HG02678 (cell line): ENCODE results near the gene ECM2.

Experiments used
- ATAC-seq: cut with Tn5 transposase; IDR thresholded peaks from one replicate; pipeline ENCODE4 v1.9.1; 2021; ENCODE audit warnings: mild to moderate bottlenecking, moderate library complexity; ENCODE audit not compliant: unreplicated experiment

ECM2 gene

DNA sequence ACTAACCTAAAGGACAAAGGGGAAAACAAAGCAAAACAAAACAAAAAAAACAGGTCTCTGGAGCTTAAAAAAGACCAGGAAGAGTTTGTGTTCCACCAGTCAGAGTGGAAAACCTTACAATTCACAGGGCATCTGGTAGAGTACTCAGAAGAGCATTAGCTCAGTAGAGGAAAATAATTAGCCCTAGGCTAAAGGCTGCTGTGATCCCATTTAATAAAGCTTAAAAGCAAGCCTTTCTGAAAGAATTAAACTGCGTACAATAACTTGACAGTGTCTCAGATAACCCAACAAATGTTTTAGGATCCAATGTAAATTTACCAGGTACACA is 7.3 kb downstream of the ECM2 start:
- no peak for ATAC-seq

GRCh38 chr9:92527832-92528521 is 7.8 kb downstream of the ECM2 start:
- no peak for ATAC-seq

DNA sequence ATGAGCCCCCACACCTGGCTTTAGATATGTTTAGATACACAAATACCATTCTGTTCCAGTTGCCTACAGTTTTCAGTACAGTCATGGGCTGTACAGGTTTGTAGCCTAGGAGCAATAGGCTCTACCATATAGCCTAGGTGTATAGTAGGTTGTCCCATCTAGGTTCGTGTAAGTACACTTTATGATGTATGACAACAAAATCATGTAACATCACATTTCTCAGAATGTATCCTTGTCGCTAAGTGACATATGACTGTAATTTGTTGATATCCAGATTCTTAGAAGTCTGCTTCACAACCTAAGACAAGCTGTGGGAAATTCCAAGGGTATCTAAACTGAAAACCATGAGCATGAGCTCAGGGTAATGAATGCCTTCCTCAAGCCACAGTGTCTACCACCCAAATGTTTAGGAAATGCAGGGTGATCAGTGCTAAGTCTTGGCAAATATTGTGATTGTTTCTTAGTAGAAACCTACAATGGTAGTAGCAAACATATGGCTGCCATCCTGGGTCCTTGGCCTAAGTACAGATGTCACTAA is 8.4 kb downstream of the ECM2 start:
- ATAC-seq = no peak

DNA sequence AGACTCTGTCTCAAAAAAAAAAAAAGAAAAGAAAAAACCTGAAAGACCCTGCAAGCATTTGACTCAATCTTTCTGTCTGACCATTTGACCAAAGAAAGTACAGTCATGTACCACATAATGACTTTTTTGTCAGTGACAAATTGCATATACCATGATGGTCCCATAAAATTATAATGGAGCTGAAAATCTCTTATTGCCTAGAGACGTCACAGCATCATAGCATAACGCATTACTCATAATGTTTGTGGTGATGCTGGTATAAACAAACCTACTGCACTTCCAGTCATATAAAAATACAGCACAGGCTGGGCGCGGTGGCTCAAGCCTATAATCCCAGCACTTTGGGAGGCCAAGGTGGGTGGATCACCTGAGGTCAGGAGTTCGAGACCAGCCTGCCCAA is 10.5 kb downstream of the ECM2 start:
- ATAC-seq = no peak

GRCh38 chr9:92524881-92525280 is 10.9 kb downstream of the ECM2 start:
- no peak for ATAC-seq

DNA sequence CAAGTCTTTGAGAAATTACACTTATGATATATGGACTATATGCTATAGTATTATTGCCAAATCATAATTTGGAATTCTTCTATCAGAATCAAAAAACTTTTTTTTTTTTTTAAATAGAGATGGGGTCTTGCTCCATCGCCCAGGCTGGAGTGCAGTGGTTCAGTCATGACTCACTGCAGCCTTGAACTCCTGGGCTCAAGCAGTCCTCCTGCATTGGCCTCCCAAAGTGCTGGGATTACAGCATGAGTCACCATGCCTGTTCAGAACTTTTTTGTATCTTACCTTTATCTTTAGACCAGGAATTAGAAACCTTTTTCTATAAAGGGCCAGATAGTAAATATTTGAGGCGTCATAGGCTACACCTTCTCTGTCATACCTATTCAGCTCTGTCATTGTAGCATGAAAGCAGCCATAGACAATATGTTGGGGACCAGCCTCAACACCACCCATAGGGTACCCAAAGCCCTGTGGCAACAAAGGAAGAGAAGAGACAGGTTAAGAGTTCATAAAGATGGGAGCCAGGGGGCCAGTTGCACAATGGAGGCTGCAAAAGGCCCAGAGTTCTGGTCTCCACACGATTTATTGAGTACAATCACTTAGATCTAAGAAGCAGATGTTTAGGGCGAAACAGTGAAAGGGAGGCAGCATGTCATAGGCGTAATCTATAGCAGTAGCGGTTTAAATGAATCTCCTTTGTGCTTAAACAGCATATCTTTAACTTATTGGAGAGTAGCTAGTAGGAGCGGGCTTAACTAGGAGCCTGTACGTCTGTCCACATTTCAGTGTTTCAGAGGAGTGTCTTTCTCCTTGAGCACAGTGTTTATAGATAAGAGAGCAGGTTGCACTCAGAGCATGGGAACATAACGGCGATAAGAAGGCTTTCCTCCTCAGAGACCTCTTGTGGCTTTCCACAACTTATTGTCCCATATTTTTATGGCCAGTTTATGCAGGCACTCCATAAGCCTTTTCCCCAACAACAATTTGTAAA is 12.5 kb downstream of the ECM2 start:
- ATAC-seq = no peak

DNA sequence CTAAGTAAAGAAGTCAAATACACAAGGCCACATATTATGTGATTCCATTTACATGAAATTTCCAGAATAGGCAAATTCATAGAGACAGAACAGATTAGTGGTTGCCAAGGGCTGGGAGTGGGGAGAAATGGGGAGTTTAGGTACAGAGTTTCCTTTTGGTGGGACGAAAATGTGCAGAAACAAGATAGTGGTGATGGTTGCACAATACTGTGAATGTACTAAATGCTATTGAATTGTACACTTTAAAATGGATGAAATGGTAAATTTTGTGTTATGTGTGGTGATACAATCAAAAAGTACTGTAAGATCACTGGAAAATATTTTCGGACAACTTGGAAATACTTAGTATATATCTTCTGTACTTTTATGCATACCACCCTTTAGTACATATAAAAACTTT is 15.0 kb downstream of the ECM2 start:
- no peak for ATAC-seq

GRCh38 chr9:92518199-92518598 is 17.6 kb downstream of the ECM2 start:
- ATAC-seq = no peak

DNA sequence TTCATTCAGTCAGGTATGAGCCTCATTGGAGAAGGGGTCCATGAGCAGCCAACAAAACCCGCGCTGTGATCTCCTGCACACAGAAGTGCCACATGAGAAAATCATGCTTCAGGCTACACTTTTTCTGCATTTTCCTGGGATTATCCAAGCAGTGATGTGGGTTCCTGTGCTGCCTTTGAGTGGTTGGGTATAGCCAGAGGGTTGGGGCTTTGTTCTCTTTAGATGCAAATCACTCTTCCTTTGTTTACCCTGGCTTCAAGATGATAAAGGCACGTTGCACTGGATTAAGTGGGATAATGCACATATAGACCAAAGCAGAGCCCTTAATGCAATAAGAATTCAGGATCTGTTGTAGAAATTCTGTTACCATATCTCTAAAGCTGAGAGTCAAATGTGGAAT is 18.7 kb downstream of the ECM2 start:
- no peak for ATAC-seq

DNA sequence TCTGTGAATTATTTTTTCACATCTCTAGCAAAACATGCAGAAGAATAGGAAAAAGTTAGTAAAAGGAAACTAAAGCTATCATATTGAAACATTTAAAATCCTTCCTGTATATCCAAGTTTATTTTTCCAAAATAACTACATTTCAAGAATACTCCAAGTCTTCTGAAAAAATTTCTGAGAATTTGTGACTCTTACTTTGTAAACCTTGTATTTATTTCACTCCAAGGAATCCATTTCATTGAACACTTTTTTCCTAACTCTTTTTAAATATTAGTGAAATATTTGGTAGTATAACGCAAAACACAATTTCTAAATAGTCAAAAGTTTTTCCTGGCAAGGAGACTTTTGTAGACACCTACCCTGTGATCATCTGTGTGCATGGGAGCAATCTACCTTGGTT is 19.3 kb downstream of the ECM2 start:
- ATAC-seq = no peak

- no peak for ATAC-seq
Measured at GRCh38 chr9:92514635-92515034, 21.2 kb downstream of the ECM2 start.

DNA sequence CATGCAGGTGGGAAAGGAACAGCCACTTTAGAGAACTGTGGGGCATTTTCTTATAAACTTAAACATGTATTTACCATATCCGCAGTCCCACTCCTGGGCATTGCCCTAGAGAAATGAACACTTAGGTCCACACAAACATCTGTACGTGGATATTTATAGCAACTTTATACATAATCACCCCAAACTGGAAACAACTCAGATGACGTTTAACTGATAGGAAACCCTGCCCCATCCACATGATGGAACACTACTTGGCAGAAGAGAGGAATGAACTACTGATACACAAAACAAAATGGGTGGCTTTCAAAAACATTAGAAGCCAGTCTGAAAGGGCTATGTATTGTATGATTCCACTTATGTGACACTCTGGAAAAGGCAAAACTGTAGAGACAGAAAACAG is 22.4 kb downstream of the ECM2 start:
- no peak for ATAC-seq

DNA sequence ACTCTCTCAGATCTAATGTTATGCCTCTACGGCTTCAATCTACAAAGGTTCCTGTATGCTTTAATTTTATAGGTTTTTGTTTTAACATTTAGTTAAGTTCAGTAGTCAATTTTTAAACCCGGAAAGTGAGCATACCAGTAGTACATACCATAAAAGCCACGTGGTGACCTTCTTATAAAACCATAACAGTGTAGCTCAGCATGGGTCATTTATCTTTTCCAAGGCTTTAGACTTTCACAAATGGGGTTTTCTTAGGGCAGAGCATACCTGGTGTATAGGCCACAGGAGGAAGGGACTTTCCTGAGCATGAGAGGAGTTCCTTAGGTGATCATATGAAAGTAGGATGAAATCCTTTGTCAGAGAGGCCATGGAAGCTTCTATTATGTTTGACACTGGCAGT is 23.2 kb downstream of the ECM2 start:
- ATAC-seq = no peak

GRCh38 chr9:92510747-92511146 is 25.0 kb downstream of the ECM2 start:
- no peak for ATAC-seq

- no peak for ATAC-seq
Measured at GRCh38 chr9:92509050-92509449, 26.7 kb downstream of the ECM2 start.

DNA sequence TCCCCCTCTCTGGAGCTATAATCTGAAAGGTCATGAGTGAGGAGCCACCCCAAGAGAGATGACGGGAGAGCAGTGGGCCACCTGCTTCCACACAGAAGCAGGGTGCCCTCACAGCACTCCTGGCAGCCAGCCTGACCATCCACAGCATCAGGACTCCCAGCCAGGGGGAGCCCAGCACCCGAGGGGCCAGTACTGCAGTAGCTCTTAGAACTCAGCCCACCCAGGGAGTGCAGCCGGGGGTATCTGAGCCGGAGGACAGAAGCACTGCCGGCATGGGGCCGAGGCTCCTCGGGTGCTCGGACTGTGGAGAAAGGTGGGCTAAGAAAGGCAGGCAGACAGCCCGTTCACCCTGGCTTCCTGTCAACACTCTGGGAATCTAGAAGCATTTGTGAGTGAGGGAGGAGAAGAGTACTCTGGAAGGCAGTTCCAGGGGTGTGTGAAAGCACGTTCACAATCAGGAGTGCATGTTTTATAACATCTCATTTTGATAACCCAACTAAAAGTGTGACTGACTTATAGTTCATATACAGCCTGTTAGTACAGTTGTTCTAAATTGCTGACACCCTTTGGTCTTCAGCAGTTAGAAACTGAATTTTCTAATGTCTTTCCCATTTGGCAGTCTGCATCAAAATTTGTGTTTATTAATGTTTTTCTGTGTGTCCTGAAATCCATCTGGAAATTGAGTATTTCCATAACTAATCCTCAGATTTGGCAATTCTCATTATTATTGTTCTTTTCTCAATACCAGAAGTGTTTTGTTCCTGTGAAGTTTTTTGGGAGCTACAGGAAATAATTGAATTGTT is 27.6 kb downstream of the ECM2 start:
- no peak for ATAC-seq

GRCh38 chr9:92507496-92507895 is 28.3 kb downstream of the ECM2 start:
- no peak for ATAC-seq

- ATAC-seq = no peak
Measured at GRCh38 chr9:92507005-92507404, 28.8 kb downstream of the ECM2 start.

- no peak for ATAC-seq
Measured at GRCh38 chr9:92506184-92506857, 29.5 kb downstream of the ECM2 start.

- no peak for ATAC-seq
Measured at GRCh38 chr9:92504881-92505280, 30.9 kb downstream of the ECM2 start.

- ATAC-seq = no peak
Measured at GRCh38 chr9:92503156-92503555, 32.6 kb downstream of the ECM2 start.
